ENCODE data around the gene RAB40C.

- TF ChIP-seq ZNF274 (IDR thresholded peaks at IDR 0.05; ENCODE audit: insufficient read depth, insufficient read length), result no peak
- no peak for TF ChIP-seq RELA (IDR thresholded peaks at IDR 0.05; ENCODE audit: borderline replicate concordance, partially characterized antibody)
- TF ChIP-seq CTCF (IDR thresholded peaks at IDR 0.05 in 2 of 3, conservative IDR thresholded peaks at IDR 0.05 in 1 of 3; ENCODE audit: control insufficient read depth in 2 of 3, extremely low read depth in 1 of 3, insufficient read depth in 1 of 3, low read depth in 3 of 3, low read length in 3 of 3), result no peak
- no peak for TF ChIP-seq RCOR1 (conservative IDR thresholded peaks at IDR 0.05; ENCODE audit: low read depth, low read length)
- no peak for TF ChIP-seq BCLAF1 (IDR thresholded peaks at IDR 0.05)
- no peak for TF ChIP-seq MYC (IDR thresholded peaks at IDR 0.05; ENCODE audit: insufficient read depth, insufficient read length, insufficient replicate concordance, low read length, severe bottlenecking)
- no peak for TF ChIP-seq EP300 (IDR thresholded peaks at IDR 0.05; ENCODE audit: borderline replicate concordance in 1 of 2, control insufficient read depth in 1 of 2, low read depth in 2 of 2, low read length in 2 of 2)
- no peak for TF ChIP-seq GABPA (IDR thresholded peaks at IDR 0.05; ENCODE audit: low read depth)
- TF ChIP-seq TAF1 (IDR thresholded peaks at IDR 0.05; ENCODE audit: borderline replicate concordance, low read depth, low read length), result no peak
- no peak for TF ChIP-seq YY1 (IDR thresholded peaks at IDR 0.05; ENCODE audit: low read depth, low read length)
- TF ChIP-seq SMC3 (IDR thresholded peaks at IDR 0.05; ENCODE audit: borderline replicate concordance, low read length), result no peak
Measured at GRCh38 chr16:591892-592517, 2.1 kb downstream of the RAB40C start.
